ENCODE results near the gene TRIM22.

TRIM22 gene

DNA sequence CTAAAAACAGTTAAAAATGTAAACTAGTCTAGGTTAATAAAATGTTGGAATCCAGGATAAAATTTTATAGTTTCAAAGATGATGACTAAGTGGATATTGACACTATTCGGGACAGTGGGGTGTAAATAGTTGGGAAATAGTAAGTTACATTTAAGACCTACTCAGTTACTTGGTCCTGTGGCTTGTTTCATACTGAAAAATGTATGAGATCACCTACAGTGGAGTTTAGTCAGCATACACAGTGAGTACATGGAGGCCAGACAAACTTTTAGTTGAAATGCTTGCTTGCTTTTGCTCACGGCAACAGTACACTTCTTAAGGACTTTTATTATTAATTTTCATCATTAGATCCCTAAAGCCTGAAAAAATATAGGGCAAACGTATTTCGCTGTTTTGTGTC, 16.1 kb downstream of the TRIM22 start:
- TF ChIP-seq REST (IDR thresholded peaks at IDR 0.05; ENCODE audit: insufficient read depth in 1 of 2, low read depth in 2 of 2, low read length in 2 of 2) = no peak
- no peak for TF ChIP-seq FOXP2 (optimal IDR thresholded peaks at IDR 0.05; ENCODE audit: borderline replicate concordance, extremely low read depth, extremely low read length, insufficient read depth)
- no peak for TF ChIP-seq SIN3A (IDR thresholded peaks at IDR 0.05; ENCODE audit: borderline replicate concordance, insufficient read depth, low read length)
- no peak for TF ChIP-seq TAF1 (IDR thresholded peaks at IDR 0.05; ENCODE audit: borderline replicate concordance, insufficient read depth, low read length)
- no peak for TF ChIP-seq POLR2AphosphoS5 (IDR thresholded peaks at IDR 0.05; ENCODE audit: low read depth, low read length)

DNA sequence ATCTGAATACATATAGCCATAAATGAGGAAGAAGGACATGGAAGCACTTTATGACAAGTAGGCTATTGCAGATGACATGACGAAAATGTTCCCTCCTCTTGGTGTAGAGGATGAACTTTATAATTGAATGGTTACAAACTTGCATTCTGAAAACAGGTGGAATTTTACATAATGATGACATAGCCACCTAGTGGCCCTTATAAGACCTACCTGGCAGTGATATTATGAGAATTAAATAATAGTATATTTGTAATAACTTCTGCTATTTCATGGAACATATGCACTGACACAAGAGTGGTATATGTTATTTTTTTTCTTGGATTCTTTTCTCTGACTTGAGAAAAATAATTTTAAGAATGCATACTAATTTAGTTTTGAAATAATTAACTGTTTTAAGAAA, 22.9 kb downstream of the TRIM22 start:
- TF ChIP-seq REST (IDR thresholded peaks at IDR 0.05; ENCODE audit: insufficient read depth in 1 of 2, low read depth in 2 of 2, low read length in 2 of 2) = no peak
- TF ChIP-seq SIN3A (IDR thresholded peaks at IDR 0.05; ENCODE audit: borderline replicate concordance, insufficient read depth, low read length) = no peak
- no peak for TF ChIP-seq TAF1 (IDR thresholded peaks at IDR 0.05; ENCODE audit: borderline replicate concordance, insufficient read depth, low read length)
- TF ChIP-seq FOXP2 (optimal IDR thresholded peaks at IDR 0.05; ENCODE audit: borderline replicate concordance, extremely low read depth, extremely low read length, insufficient read depth) = no peak
- TF ChIP-seq POLR2AphosphoS5 (IDR thresholded peaks at IDR 0.05; ENCODE audit: low read depth, low read length) = no peak

- TF ChIP-seq REST (IDR thresholded peaks at IDR 0.05; ENCODE audit: insufficient read depth in 1 of 2, low read depth in 2 of 2, low read length in 2 of 2) (no peak), TAF1 (IDR thresholded peaks at IDR 0.05; ENCODE audit: borderline replicate concordance, insufficient read depth, low read length) (no peak), POLR2AphosphoS5 (IDR thresholded peaks at IDR 0.05; ENCODE audit: low read depth, low read length) (no peak), FOXP2 (optimal IDR thresholded peaks at IDR 0.05; ENCODE audit: borderline replicate concordance, extremely low read depth, extremely low read length, insufficient read depth) (no peak), SIN3A (IDR thresholded peaks at IDR 0.05; ENCODE audit: borderline replicate concordance, insufficient read depth, low read length) (no peak)
Measured at GRCh38 chr11:5713695-5714094, 24.1 kb downstream of the TRIM22 start.

DNA sequence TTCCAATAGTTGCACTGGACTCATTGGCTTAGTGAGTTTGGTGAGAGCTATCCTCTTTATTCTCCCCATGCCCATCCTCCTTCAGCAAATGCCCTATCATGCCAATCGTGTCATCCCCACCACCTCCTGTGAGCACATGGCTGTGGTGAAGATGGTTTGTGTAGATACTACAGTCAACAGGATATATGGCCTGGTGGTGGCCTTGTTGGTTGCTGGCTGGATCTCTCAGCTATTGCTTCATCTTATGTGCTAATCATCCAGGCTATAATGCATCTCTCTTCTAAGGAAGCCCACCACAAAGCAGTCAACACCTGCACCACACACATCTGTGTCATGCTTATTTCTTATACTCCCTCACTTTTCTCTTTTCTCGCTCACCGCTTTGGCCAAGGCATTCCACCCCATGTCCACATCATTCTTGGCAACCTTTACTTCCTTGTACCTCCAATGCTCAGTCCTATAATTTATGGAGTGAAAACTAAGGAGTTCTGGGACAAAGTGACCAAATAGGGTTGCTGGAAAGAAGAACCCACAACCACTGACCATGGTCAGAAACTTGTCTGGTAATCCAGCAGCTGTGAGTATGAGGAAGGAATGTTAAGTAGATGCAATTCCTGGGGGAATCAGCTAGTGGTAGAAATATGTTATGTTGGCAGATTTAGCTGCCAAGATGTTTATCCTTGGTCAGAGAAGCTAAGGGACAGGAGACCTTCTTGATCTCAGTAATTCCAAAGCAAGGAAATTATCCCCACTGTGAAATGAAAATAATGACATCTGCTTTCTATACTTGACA, 30.3 kb downstream of the TRIM22 start:
- TF ChIP-seq REST (IDR thresholded peaks at IDR 0.05; ENCODE audit: insufficient read depth in 1 of 2, low read depth in 2 of 2, low read length in 2 of 2) (no peak), FOXP2 (optimal IDR thresholded peaks at IDR 0.05; ENCODE audit: borderline replicate concordance, extremely low read depth, extremely low read length, insufficient read depth) (no peak), POLR2AphosphoS5 (IDR thresholded peaks at IDR 0.05; ENCODE audit: low read depth, low read length) (no peak), SIN3A (IDR thresholded peaks at IDR 0.05; ENCODE audit: borderline replicate concordance, insufficient read depth, low read length) (no peak), TAF1 (IDR thresholded peaks at IDR 0.05; ENCODE audit: borderline replicate concordance, insufficient read depth, low read length) (no peak)
